Measurements from ENCODE around the gene SIK3. TPM values are rescaled to one million over a fixed set of nuclear protein-coding genes. Genes with fewer than 3 reads are reported as not detected.

Gene SIK3
- total and polyA plus RNA-seq, 2 experiments from 2014 or later: 6.1 to 33.9 TPM

DNA sequence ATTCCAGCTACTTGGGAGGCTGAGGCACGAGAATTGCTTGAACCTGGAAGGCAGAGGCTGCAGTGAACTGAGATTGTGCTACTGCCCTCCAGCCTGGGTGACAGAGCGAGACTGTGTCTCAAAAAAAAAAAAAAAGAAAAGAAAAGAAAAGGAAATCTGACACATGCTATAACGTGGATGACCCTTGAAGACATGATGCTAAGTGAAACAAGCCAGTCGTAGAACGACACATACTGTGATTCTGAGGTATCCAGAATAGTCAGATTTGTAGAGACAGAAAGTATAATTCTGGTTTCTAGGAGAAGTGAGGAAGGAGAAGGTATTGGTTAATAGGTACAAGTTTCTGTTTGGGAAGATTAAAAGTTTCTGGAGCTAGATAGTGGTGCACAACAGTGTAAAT is 299.9 kb downstream of the SIK3 start (continued):
- TF ChIP-seq, protein P1, sequence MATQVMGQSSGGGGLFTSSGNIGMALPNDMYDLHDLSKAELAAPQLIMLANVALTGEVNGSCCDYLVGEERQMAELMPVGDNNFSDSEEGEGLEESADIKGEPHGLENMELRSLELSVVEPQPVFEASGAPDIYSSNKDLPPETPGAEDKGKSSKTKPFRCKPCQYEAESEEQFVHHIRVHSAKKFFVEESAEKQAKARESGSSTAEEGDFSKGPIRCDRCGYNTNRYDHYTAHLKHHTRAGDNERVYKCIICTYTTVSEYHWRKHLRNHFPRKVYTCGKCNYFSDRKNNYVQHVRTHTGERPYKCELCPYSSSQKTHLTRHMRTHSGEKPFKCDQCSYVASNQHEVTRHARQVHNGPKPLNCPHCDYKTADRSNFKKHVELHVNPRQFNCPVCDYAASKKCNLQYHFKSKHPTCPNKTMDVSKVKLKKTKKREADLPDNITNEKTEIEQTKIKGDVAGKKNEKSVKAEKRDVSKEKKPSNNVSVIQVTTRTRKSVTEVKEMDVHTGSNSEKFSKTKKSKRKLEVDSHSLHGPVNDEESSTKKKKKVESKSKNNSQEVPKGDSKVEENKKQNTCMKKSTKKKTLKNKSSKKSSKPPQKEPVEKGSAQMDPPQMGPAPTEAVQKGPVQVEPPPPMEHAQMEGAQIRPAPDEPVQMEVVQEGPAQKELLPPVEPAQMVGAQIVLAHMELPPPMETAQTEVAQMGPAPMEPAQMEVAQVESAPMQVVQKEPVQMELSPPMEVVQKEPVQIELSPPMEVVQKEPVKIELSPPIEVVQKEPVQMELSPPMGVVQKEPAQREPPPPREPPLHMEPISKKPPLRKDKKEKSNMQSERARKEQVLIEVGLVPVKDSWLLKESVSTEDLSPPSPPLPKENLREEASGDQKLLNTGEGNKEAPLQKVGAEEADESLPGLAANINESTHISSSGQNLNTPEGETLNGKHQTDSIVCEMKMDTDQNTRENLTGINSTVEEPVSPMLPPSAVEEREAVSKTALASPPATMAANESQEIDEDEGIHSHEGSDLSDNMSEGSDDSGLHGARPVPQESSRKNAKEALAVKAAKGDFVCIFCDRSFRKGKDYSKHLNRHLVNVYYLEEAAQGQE (IDR thresholded peaks at IDR 0.05; ENCODE audit: unreplicated experiment): no peak
- TF ChIP-seq STAT1 (IDR thresholded peaks at IDR 0.05; ENCODE audit: unreplicated experiment) (no peak), ZNF462 (CRISPR knock-in tag; IDR thresholded peaks at IDR 0.05) (no peak), POLR2AphosphoS5 (IDR thresholded peaks at IDR 0.05; ENCODE audit: low read depth) (no peak), JUNB (IDR thresholded peaks at IDR 0.05; ENCODE audit: unreplicated experiment) (no peak)
- TF ChIP-seq, protein P2, sequence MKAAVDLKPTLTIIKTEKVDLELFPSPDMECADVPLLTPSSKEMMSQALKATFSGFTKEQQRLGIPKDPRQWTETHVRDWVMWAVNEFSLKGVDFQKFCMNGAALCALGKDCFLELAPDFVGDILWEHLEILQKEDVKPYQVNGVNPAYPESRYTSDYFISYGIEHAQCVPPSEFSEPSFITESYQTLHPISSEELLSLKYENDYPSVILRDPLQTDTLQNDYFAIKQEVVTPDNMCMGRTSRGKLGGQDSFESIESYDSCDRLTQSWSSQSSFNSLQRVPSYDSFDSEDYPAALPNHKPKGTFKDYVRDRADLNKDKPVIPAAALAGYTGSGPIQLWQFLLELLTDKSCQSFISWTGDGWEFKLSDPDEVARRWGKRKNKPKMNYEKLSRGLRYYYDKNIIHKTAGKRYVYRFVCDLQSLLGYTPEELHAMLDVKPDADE (IDR thresholded peaks at IDR 0.05): no peak

All from GM23338 (cell line).